ENCODE results near the gene TSEN34. TPM values are rescaled to one million over a fixed set of nuclear protein-coding genes. Genes with fewer than 3 reads are reported as not detected.
A peak's percentile ranks its signal among the peaks of the same experiment; 100 is the strongest.
"Not testable (repeated sequence)": the region's sequence is repeated elsewhere in the genome, so short reads cannot be mapped to it uniquely, and the experiment has no call there.

Gene TSEN34
- total and polyA plus RNA-seq, 7 experiments from 2014 or later: 9.5 to 48.7 (median 23.7) TPM

- intact Hi-C loops (cut with micrococcal nuclease): no loop called here
- H3K4me3 Mint-ChIP-seq: peak overlapping the region in 8 of 10 donors; percentile 4 to 78 (median 40)
- CTCF ChIA-PET: interaction anchor here (1.2 kb wide), 1 partner anchor 25 kb away, joined by 4 read pairs; no protein-coding TSS in a partner anchor
- H3K9me3 ChIP-seq (ENCODE audit: control insufficient read depth in 2 of 3, low read length in 3 of 3): no peaks in the 10 kb centered on the region
- POLR2A ChIA-PET: interaction anchor here (0.8 to 1.3 kb wide), 3 partner anchors 10 to 17 kb away, joined by 3 to 4 read pairs (median 3); partner anchors contain the start of genes MBOAT7 and TSEN34
- H3K36me3 Mint-ChIP-seq: peaks cover 4 to 52% (median 23%) of the 10 kb centered on the region in 5 donors
- no peaks in the 10 kb centered on the region for H3K9me3 Mint-ChIP-seq
- H3K36me3 ChIP-seq (ENCODE audit: control insufficient read depth in 2 of 3, insufficient read depth in 3 of 3, low read length in 3 of 3): peaks cover 18 to 60% (median 26%) of the 10 kb centered on the region in 3 experiments
- H3K4me1 ChIP-seq (ENCODE audit: control insufficient read depth in 2 of 2, insufficient read depth in 2 of 2, low read length in 2 of 2): peaks cover 70 to 71% of the 10 kb centered on the region in 2 donors
- DNase-seq: no peak
- H3K27ac Mint-ChIP-seq: peak overlapping the region in 2 of 9 donors; percentile 8 to 33
- ATAC-seq: no peak
- H3K27me3 ChIP-seq (ENCODE audit: control insufficient read depth in 2 of 2, insufficient read depth in 2 of 2, low read length in 2 of 2): no peaks in the 10 kb centered on the region
- H3K4me1 Mint-ChIP-seq: peaks cover 51 to 96% (median 91%) of the 10 kb centered on the region in 7 donors
- H3K27ac ChIP-seq (ENCODE audit: low read depth, low read length): no peak overlapping the region
- no peak overlapping the region for H3K4me3 ChIP-seq (ENCODE audit: low read length)
- H3K27me3 Mint-ChIP-seq: no peaks in the 10 kb centered on the region
These were observed 15.7 kb downstream of the TSEN34 start for GRCh38 chr19:54206831-54207177.

- H3K27ac ChIP-seq (ENCODE audit: low read depth, low read length); intact Hi-C loops (cut with micrococcal nuclease); H3K27me3 ChIP-seq (ENCODE audit: control insufficient read depth in 2 of 2, insufficient read depth in 2 of 2, low read length in 2 of 2); H3K4me3 ChIP-seq (ENCODE audit: low read length); H3K27me3 Mint-ChIP-seq; H3K9me3 ChIP-seq (ENCODE audit: control insufficient read depth in 2 of 3, low read length in 3 of 3); ATAC-seq; DNase-seq; H3K9me3 Mint-ChIP-seq: not testable (repeated sequence)
- CTCF ChIA-PET: interaction anchor here (1.2 kb wide), 1 partner anchor 24 kb away, joined by 4 read pairs; no protein-coding TSS in a partner anchor
- peak overlapping the region in 6 of 9 donors; percentile 8 to 82 (median 37) for H3K27ac Mint-ChIP-seq
- H3K4me1 Mint-ChIP-seq: peaks cover 47 to 93% (median 88%) of the 10 kb centered on the region in 7 donors
- Histone ChIP-seq H3K36me3 (ENCODE audit: control insufficient read depth in 2 of 3, insufficient read depth in 3 of 3, low read length in 3 of 3) (peaks cover 18 to 56% (median 24%) of the 10 kb centered on the region in 3 experiments), H3K4me1 (ENCODE audit: control insufficient read depth in 2 of 2, insufficient read depth in 2 of 2, low read length in 2 of 2) (peaks cover 66 to 68% of the 10 kb centered on the region in 2 donors)
- H3K4me3 Mint-ChIP-seq: peak overlapping the region in 7 of 10 donors; percentile 56 to 78 (median 65)
- H3K36me3 Mint-ChIP-seq: peaks cover 4 to 48% (median 22%) of the 10 kb centered on the region in 5 donors
- POLR2A ChIA-PET: interaction anchor here (0.5 to 1.3 kb wide), 4 partner anchors 10 to 30 kb away, joined by 3 to 8 read pairs (median 4); partner anchors contain the start of genes MBOAT7 and TSEN34
These were observed 16.1 kb downstream of the TSEN34 start for GRCh38 chr19:54207193-54207592.

GRCh38 chr19:54207676-54207982, 16.5 kb downstream of the TSEN34 start:
- ChIA-PET POLR2A (interaction anchor here (0.5 to 3.0 kb wide), 5 partner anchors 11 to 52 kb away, joined by 3 to 12 read pairs (median 4); partner anchors contain the start of genes MBOAT7 and TSEN34), CTCF (interaction anchor here (1.2 kb wide), 1 partner anchor 24 kb away, joined by 4 read pairs; no protein-coding TSS in a partner anchor)
- H3K9me3 ChIP-seq (ENCODE audit: control insufficient read depth in 2 of 3, low read length in 3 of 3): no peaks in the 10 kb centered on the region
- peaks cover 45 to 88% (median 83%) of the 10 kb centered on the region in 7 donors for H3K4me1 Mint-ChIP-seq
- H3K9me3 Mint-ChIP-seq: no peaks in the 10 kb centered on the region
- H3K36me3 Mint-ChIP-seq: peaks cover 4 to 44% (median 19%) of the 10 kb centered on the region in 5 donors
- H3K4me1 ChIP-seq (ENCODE audit: control insufficient read depth in 2 of 2, insufficient read depth in 2 of 2, low read length in 2 of 2): peaks cover 61 to 63% of the 10 kb centered on the region in 2 donors
- peak overlapping the region in 8 of 9 donors; percentile 22 to 82 (median 72) for H3K27ac Mint-ChIP-seq
- intact Hi-C loops (cut with micrococcal nuclease): no loop called here
- H3K4me3 Mint-ChIP-seq: peak overlapping the region; percentile 39 to 78 (median 64)
- H3K27ac ChIP-seq (ENCODE audit: low read depth, low read length): peak overlapping the region; percentile 51
- no peaks in the 10 kb centered on the region for H3K27me3 ChIP-seq (ENCODE audit: control insufficient read depth in 2 of 2, insufficient read depth in 2 of 2, low read length in 2 of 2)
- H3K36me3 ChIP-seq (ENCODE audit: control insufficient read depth in 2 of 3, insufficient read depth in 3 of 3, low read length in 3 of 3): peaks cover 18 to 52% (median 20%) of the 10 kb centered on the region in 3 experiments
- H3K27me3 Mint-ChIP-seq: no peaks in the 10 kb centered on the region
- no peak for ATAC-seq
- no peak overlapping the region for H3K4me3 ChIP-seq (ENCODE audit: low read length)
- no peak for DNase-seq

GRCh38 chr19:54207983-54208783, 17.1 kb downstream of the TSEN34 start:
- intact Hi-C loops (cut with micrococcal nuclease): loop anchor here in 1 of 2 donors (1.0 to 2.0 kb wide), 3 partner anchors 8 to 23 kb away; partner anchors contain the start of genes MBOAT7 and RPS9
- Mint-ChIP-seq H3K27me3 (no peaks in the 10 kb centered on the region), H3K4me3 (peak overlapping the region; percentile 25 to 78 (median 64)), H3K36me3 (peaks cover 4 to 40% (median 14%) of the 10 kb centered on the region in 5 donors), H3K9me3 (no peaks in the 10 kb centered on the region), H3K27ac (peak overlapping the region; percentile 22 to 82 (median 72)), H3K4me1 (peaks cover 45 to 83% (median 78%) of the 10 kb centered on the region in 7 donors)
- no peak overlapping the region for H3K4me3 ChIP-seq (ENCODE audit: low read length)
- POLR2A ChIA-PET: interaction anchor here (0.6 to 3.0 kb wide), 4 partner anchors 12 to 52 kb away, joined by 3 to 12 read pairs (median 4); partner anchors contain the start of genes MBOAT7 and TSEN34
- peak overlapping the region; percentile 51 for H3K27ac ChIP-seq (ENCODE audit: low read depth, low read length)
- H3K27me3 ChIP-seq (ENCODE audit: control insufficient read depth in 2 of 2, insufficient read depth in 2 of 2, low read length in 2 of 2): no peaks in the 10 kb centered on the region
- H3K36me3 ChIP-seq (ENCODE audit: control insufficient read depth in 2 of 3, insufficient read depth in 3 of 3, low read length in 3 of 3): peaks cover 12 to 46% (median 14%) of the 10 kb centered on the region in 3 experiments
- peaks cover 56 to 58% of the 10 kb centered on the region in 2 donors for H3K4me1 ChIP-seq (ENCODE audit: control insufficient read depth in 2 of 2, insufficient read depth in 2 of 2, low read length in 2 of 2)
- ATAC-seq: peak; percentile 66
- CTCF ChIA-PET: no interaction called here
- peak in 8 of 9 donors; percentile 19 to 75 (median 52) for DNase-seq
- no peaks in the 10 kb centered on the region for H3K9me3 ChIP-seq (ENCODE audit: control insufficient read depth in 2 of 3, low read length in 3 of 3)

DNA sequence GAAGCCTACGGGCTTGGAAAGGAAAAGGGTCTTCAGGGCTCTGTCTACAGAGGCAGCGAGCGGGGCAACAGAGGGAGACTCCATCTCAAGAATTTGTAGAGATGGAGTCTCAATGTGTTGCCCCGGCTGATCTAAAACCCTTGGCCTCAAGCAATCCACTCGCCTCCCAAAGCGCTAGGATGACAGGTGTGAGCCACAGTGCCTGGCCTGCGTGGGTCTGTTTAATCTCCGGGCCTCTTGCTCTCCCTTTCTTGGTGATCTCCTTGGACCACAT, 17.6 kb downstream of the TSEN34 start:
- Histone ChIP-seq H3K27me3 (ENCODE audit: control insufficient read depth in 2 of 2, insufficient read depth in 2 of 2, low read length in 2 of 2) (no peaks in the 10 kb centered on the region), H3K27ac (ENCODE audit: low read depth, low read length) (no peak overlapping the region), H3K9me3 (ENCODE audit: control insufficient read depth in 2 of 3, low read length in 3 of 3) (no peaks in the 10 kb centered on the region), H3K4me1 (ENCODE audit: control insufficient read depth in 2 of 2, insufficient read depth in 2 of 2, low read length in 2 of 2) (peaks cover 51 to 53% of the 10 kb centered on the region in 2 donors), H3K36me3 (ENCODE audit: control insufficient read depth in 2 of 3, insufficient read depth in 3 of 3, low read length in 3 of 3) (peaks cover 7 to 41% (median 14%) of the 10 kb centered on the region in 3 experiments), H3K4me3 (ENCODE audit: low read length) (no peak overlapping the region)
- Mint-ChIP-seq H3K27me3 (no peaks in the 10 kb centered on the region), H3K36me3 (peaks cover 4 to 40% (median 14%) of the 10 kb centered on the region in 5 donors), H3K4me1 (peaks cover 45 to 77% (median 73%) of the 10 kb centered on the region in 7 donors), H3K4me3 (peak overlapping the region in 7 of 10 donors; percentile 59 to 78 (median 66)), H3K27ac (peak overlapping the region in 6 of 9 donors; percentile 25 to 82 (median 72)), H3K9me3 (no peaks in the 10 kb centered on the region)
- intact Hi-C loops (cut with micrococcal nuclease): loop anchor here in 1 of 2 donors (1.0 to 2.0 kb wide), 3 partner anchors 8 to 22 kb away; partner anchors contain the start of genes MBOAT7 and RPS9
- DNase-seq (no peak), ATAC-seq (no peak)
- ChIA-PET POLR2A (interaction anchor here (1.5 to 3.0 kb wide), 2 partner anchors 12 to 20 kb away, joined by 4 to 12 read pairs; partner anchors contain the start of gene MBOAT7), CTCF (no interaction called here)

DNA sequence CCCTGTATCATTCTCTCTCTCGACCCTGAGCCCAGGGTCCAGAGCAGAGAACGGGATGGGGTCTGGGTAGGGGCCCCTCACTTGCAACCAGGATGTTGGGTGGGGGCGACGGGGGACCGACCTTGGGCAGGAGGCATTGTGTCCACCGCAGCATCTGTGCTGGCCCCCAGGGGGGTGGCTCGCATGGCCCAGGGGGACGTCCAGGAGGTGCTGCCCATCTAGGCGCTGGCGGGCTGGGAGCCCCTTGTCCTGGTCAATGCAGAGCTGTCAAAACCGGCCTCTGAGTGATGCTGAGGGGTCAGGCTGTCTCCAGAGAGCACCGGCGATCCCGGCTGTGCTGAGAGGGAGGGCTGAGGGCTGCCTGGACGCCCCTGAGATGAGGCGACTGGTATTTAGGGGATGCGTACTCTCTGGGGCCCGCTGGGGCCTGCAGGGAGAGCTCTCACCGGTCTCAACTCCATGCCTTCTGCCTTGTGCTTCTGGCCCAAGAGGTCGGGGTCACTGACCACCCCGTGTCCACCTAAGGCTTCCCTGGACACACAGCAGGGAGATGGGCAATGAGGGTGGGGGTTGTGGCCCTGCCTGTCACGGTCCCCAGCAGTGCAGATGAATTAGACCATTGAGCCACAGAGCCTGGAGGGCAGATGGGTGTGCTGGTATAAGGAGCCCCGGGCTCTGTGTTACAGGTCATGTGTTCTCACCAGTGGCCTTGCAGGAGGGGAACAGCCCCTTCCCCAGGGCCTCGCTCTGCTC, 18.1 kb downstream of the TSEN34 start:
- DNase-seq: no peak
- CTCF ChIA-PET: no interaction called here
- Histone ChIP-seq H3K27ac (ENCODE audit: low read depth, low read length) (peak overlapping the region; percentile 1), H3K4me3 (ENCODE audit: low read length) (no peak overlapping the region), H3K9me3 (ENCODE audit: control insufficient read depth in 2 of 3, low read length in 3 of 3) (no peaks in the 10 kb centered on the region), H3K36me3 (ENCODE audit: control insufficient read depth in 2 of 3, insufficient read depth in 3 of 3, low read length in 3 of 3) (peaks cover 4 to 36% (median 14%) of the 10 kb centered on the region in 3 experiments), H3K27me3 (ENCODE audit: control insufficient read depth in 2 of 2, insufficient read depth in 2 of 2, low read length in 2 of 2) (no peaks in the 10 kb centered on the region), H3K4me1 (ENCODE audit: control insufficient read depth in 2 of 2, insufficient read depth in 2 of 2, low read length in 2 of 2) (peaks cover 47 to 49% of the 10 kb centered on the region in 2 donors)
- H3K4me1 Mint-ChIP-seq: peaks cover 44 to 72% (median 68%) of the 10 kb centered on the region in 7 donors
- intact Hi-C loops (cut with micrococcal nuclease): loop anchor here in 1 of 2 donors (2.0 kb wide), 2 partner anchors 20 to 22 kb away; partner anchors contain the start of gene MBOAT7
- peak overlapping the region in 5 of 10 donors; percentile 55 to 78 (median 59) for H3K4me3 Mint-ChIP-seq
- peak overlapping the region in 5 of 9 donors; percentile 3 to 82 (median 55) for H3K27ac Mint-ChIP-seq
- POLR2A ChIA-PET: interaction anchor here (1.0 to 3.0 kb wide), 4 partner anchors 8 to 20 kb away, joined by 3 to 12 read pairs (median 5); partner anchors contain the start of genes MBOAT7 and RPS9
- no peaks in the 10 kb centered on the region for H3K9me3 Mint-ChIP-seq
- H3K36me3 Mint-ChIP-seq: peaks cover 4 to 36% (median 14%) of the 10 kb centered on the region in 5 donors
- no peak for ATAC-seq
- no peaks in the 10 kb centered on the region for H3K27me3 Mint-ChIP-seq

Measured in naive thymus-derived CD4-positive, alpha-beta T cell (primary cell).